ENCODE results near the gene ZNF678.

DNA sequence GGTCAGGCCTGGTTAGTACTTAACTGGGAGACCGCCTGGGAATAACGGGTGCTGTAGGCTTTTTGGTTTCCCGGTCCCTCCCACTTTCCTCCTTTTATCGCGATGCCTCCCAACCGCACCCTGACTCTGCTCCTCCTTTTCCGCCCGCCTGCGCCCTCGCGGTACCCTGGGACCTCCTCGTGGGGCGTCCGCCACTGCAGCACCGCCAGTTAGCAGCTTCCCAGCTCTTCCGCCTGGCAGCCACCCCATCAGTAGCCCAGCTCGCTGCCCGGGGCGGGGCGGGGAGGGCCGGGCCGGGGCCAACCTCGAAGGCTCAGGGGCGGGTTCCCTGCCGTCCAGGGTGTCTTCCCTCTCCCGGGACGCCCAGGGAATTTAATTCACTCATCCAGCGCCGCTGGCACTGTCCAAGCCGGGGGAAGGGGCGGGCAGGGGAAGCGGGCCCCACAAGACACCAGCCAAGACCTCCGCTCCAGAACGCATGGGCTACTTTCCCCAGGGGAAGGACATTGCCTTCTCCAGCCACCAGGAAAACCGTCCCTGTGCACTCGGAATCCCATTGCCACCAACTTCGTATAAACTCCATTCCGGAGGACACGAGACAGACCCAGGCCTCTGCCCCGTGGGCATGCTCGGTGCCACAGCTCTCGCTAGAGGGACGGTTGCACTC is 2.0 kb upstream of the ZNF678 start:
- TF ChIP-seq CTCF (conservative IDR thresholded peaks at IDR 0.05 in 1 of 2, IDR thresholded peaks at IDR 0.05 in 1 of 2; ENCODE audit: extremely low read depth in 1 of 2, insufficient read depth in 1 of 2, low read depth in 1 of 2, low read length in 2 of 2) = no peak
- TF ChIP-seq EZH2 (IDR thresholded peaks at IDR 0.05; ENCODE audit: borderline replicate concordance, low read length) = no peak
